HepG2 (cell line): ENCODE results near the gene C7orf57. TPM values are rescaled to one million over a fixed set of nuclear protein-coding genes. Genes with fewer than 3 reads are reported as not detected.

Experiments used
- ATF1 ChIP-seq: IDR thresholded peaks from 2 replicates; pipeline ENCODE4 v1.6.1; 2016; ENCODE audit warnings: mild to moderate bottlenecking, control low read depth
- BHLHE40 ChIP-seq: IDR thresholded peaks from 2 replicates; pipeline ENCODE4 v1.6.1; 2011; ENCODE audit warnings: low read length, improper control_type of control experiment
- HHEX ChIP-seq: IDR thresholded peaks from 2 replicates; pipeline ENCODE4 v1.6.1; 2016; ENCODE audit warnings: control low read depth
- HOXA5 ChIP-seq: sonication (generic); formaldehyde crosslinking; IDR thresholded peaks from 2 replicates; pipeline ENCODE4 v1.4.0; 2020; ENCODE audit warnings: missing genetic modification reagents
- NFYC ChIP-seq: IDR thresholded peaks from 2 replicates; pipeline ENCODE4 v1.6.1; 2016; ENCODE audit warnings: missing genetic modification reagents, missing compliant biosample characterization
- NKX3-1 ChIP-seq: sonication (generic); formaldehyde crosslinking; IDR thresholded peaks from 2 replicates; pipeline ENCODE4 v1.5.0; 2020; ENCODE audit warnings: missing genetic modification reagents
- PAWR ChIP-seq: sonication (generic); formaldehyde crosslinking; IDR thresholded peaks from 2 replicates; pipeline ENCODE4 v1.4.0; 2020; ENCODE audit warnings: missing genetic modification reagents, mild to moderate bottlenecking, borderline replicate concordance
- PRMT3 ChIP-seq: sonication (generic); formaldehyde crosslinking; IDR thresholded peaks from 2 replicates; pipeline ENCODE4 v1.8.1; 2022; ENCODE audit warnings: low read depth, mild to moderate bottlenecking, moderate library complexity, missing genetic modification reagents, borderline replicate concordance
- RBFOX2 ChIP-seq: fragments of 200-400 bp; formaldehyde crosslinking; IDR thresholded peaks from 2 replicates; pipeline ENCODE4 v1.6.1; 2017; ENCODE audit warnings: low read depth, mild to moderate bottlenecking, low read length
- REST ChIP-seq, 2 experiments: IDR thresholded peaks; 2 replicates each; pipeline ENCODE4 v1.6.1; 2011 to 2012; ENCODE audit warnings: low read length in 2 of 2, borderline replicate concordance in 1 of 2, low read depth in 1 of 2, mild to moderate bottlenecking in 1 of 2, moderate library complexity in 1 of 2
- RFXANK ChIP-seq: IDR thresholded peaks from 2 replicates; pipeline ENCODE4 v1.6.1; 2016
- SNAPC4 ChIP-seq: sonication (generic); formaldehyde crosslinking; IDR thresholded peaks from 2 replicates; pipeline ENCODE4 v1.4.0; 2020; ENCODE audit warnings: mild to moderate bottlenecking, missing genetic modification reagents
- SOX13 ChIP-seq, 3 experiments: fragments of 450-650 bp in 1 of 3; sonication (generic) in 1 of 3; formaldehyde crosslinking in 1 of 3; IDR thresholded peaks in 2 of 3; conservative IDR thresholded peaks in 1 of 3; 2 replicates each; pipeline versions ENCODE4 v1.5.0 to v1.6.1; 2016 to 2020; ENCODE audit warnings: antibody characterized with exemption in 1 of 3, mild to moderate bottlenecking in 1 of 3, missing compliant biosample characterization in 1 of 3, missing genetic modification reagents in 1 of 3, moderate library complexity in 1 of 3
- SRF ChIP-seq: IDR thresholded peaks from 2 replicates; pipeline ENCODE4 v1.6.1; 2011; ENCODE audit warnings: mild to moderate bottlenecking, low read depth, low read length, moderate library complexity
- ZBED4 ChIP-seq: sonication (generic); formaldehyde crosslinking; IDR thresholded peaks from 2 replicates; pipeline ENCODE4 v1.4.0; 2020; ENCODE audit warnings: missing genetic modification reagents, borderline replicate concordance
- ZNF501 ChIP-seq: sonication (generic); formaldehyde crosslinking; IDR thresholded peaks from 2 replicates; pipeline ENCODE4 v1.5.1; 2020; ENCODE audit warnings: mild to moderate bottlenecking, moderate library complexity, missing genetic modification reagents
- ZNF629 ChIP-seq: sonication (generic); formaldehyde crosslinking; conservative IDR thresholded peaks from 2 replicates; pipeline ENCODE4 v1.5.0; 2020; ENCODE audit warnings: missing genetic modification reagents
- polyA plus RNA-seq, 8 experiments: library from polyadenylated mRNA; depleted of rRNA in 3 of 8; stranded (reverse) in 7 of 8; unstranded in 1 of 8; fragments of >200 nt; fragmentation: Illumina TruSeq in 4 of 8; extraction: Trizol in 4 of 8; gene quantifications; 2 replicates each; pipeline versions ENCODE4 v1.2.1 to v1.2.3, GENCODE V29; 2011 to 2016; ENCODE audit warnings: low read depth in 4 of 8, missing spikeins in 1 of 8, mixed read lengths in 1 of 8; ENCODE audit not compliant: insufficient read depth in 1 of 8
- total RNA-seq, 5 experiments: library from RNA; depleted of rRNA; stranded (reverse); fragments of >200 nt; fragmentation: Illumina TruSeq; extraction: Trizol; gene quantifications; 2 replicates each; pipeline ENCODE4 v1.2.3, GENCODE V29; 2016; ENCODE audit warnings: low read depth in 1 of 5

C7orf57 gene
- total and polyA plus RNA-seq, 2 of the 13 experiments (the other 11 are each of a cell fraction or from before 2014, with no cell fraction given), result not detected

GRCh38 chr7:48088559-48089045 lies 53.3 kb downstream of the C7orf57 start (continued):
- peak in 1 of 2 experiments; percentile 7; a peak in 1 of 4 replicates for TF ChIP-seq REST (IDR thresholded peaks at IDR 0.05; ENCODE audit: borderline replicate concordance in 1 of 2, low read depth in 1 of 2, low read length in 2 of 2)
- TF ChIP-seq ZBED4 (CRISPR knock-in tag), result no peak; the same call in 1 of the 2 replicates
- no peak for TF ChIP-seq HHEX (CRISPR knock-in tag)
- TF ChIP-seq SRF, result no peak
- no peak for TF ChIP-seq PAWR (CRISPR knock-in tag)
- TF ChIP-seq ZNF629, result no peak; the same call in 1 of the 2 replicates
- TF ChIP-seq RFXANK, result no peak
- TF ChIP-seq RBFOX2, result peak; percentile 77
- TF ChIP-seq SNAPC4 (CRISPR knock-in tag), result peak; percentile 47; the same call in 1 of the 2 replicates
- TF ChIP-seq NKX3-1 (CRISPR knock-in tag), result no peak
- TF ChIP-seq PRMT3 (CRISPR knock-in tag), result no peak
- TF ChIP-seq SOX13 (IDR thresholded peaks at IDR 0.05), result no peak
- peak in 1 of 2 experiments; percentile 4; a peak in 2 of 4 replicates for TF ChIP-seq SOX13 (CRISPR knock-in tag; conservative IDR thresholded peaks at IDR 0.05 in 1 of 2, IDR thresholded peaks at IDR 0.05 in 1 of 2)
- TF ChIP-seq HOXA5 (CRISPR knock-in tag), result no peak; the same call in 1 of the 2 replicates
- TF ChIP-seq BHLHE40, result no peak
- TF ChIP-seq ATF1 (CRISPR knock-in tag), result no peak
- peak; percentile 46; the same call in 1 of the 2 replicates for TF ChIP-seq ZNF501 (CRISPR knock-in tag)
- TF ChIP-seq NFYC, result no peak
